H54 (cell line): ENCODE data around the gene CFAP77.

ENCODE experiments used
- DNase-seq: peaks from one replicate; pipeline ENCODE4 v3.0.0; 2011; ENCODE audit warnings: low spot score, mixed read lengths; ENCODE audit not compliant: insufficient read length
- FAIRE-seq: peaks from 3 replicates; lab custom pipeline; 2011; peaks lifted over from hg19 to GRCh38; lab: Jason Lieb, UNC
- POLR2A ChIP-seq: IDR thresholded peaks from 2 replicates; pipeline ENCODE4 v1.6.1; 2011; ENCODE audit warnings: low read depth, mild to moderate bottlenecking, low read length

Gene CFAP77

GRCh38 chr9:132478353-132479050 is 68.5 kb downstream of the CFAP77 start:
- TF ChIP-seq POLR2A: no peak
- no peak for DNase-seq
- no peak for FAIRE-seq

- no peak for TF ChIP-seq POLR2A
- no peak for FAIRE-seq
- no peak for DNase-seq
Observed at GRCh38 chr9:132479733-132480132, 69.7 kb downstream of the CFAP77 start.

DNA sequence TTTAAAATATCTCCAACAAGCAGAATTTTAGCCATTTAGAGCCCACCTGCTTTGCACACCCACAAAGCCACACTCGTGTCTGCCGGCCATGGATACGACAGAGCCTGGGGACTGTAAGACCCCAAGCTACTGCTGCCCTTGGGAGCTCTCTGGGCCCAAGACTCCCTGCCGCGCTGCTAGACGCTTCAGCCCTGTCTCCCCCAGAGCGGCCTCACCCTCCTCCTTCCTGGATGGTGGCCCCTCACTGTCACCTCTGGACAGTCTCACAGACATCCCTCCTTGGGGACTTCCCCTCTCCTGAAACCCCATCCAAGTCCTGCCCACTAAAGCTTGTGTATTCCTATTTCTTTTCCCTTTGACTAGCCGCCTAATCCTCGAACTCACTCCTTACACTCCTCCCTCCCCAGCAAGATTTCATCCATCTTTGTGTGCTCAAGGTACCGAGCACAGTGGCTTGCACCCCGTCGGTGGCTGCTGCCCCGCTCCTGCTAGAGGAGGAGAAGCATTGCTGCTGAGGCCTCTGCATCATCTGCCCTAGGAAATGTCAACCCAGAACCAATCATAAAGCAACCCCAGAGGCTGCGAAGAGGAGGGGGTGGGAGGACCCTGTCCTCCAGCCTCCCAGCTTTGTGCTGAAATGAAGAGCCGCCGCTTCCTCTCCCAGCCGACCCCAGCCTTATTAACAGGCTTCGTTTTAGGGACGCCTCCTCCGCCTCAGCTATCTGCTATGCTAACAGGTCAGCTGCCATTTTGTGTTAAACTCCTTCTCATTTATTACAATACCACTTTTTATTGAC is 71.2 kb downstream of the CFAP77 start:
- no peak for FAIRE-seq
- TF ChIP-seq POLR2A: no peak
- no peak for DNase-seq

GRCh38 chr9:132482196-132482813 is 72.3 kb downstream of the CFAP77 start:
- TF ChIP-seq POLR2A: no peak
- no peak for DNase-seq
- FAIRE-seq: no peak

DNA sequence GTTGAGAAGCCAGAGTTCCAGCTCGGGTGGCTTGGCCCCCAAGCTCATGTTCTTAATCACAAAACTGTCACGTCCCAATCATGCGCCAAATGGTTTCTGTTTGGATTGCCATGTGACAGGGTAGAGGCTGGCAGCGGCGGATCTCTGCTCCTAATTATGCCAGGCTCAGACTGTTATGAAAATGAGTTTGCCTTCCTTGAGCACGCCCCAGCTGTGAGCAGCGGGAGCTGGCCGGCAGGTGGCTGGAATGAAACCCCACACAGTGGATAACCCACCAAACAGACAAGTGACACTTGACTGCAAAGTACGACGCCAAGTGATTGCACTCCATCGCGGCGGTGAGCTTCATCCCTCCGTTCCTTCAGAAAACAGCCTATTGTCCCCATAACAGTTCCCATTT is 75.4 kb downstream of the CFAP77 start:
- TF ChIP-seq POLR2A: no peak
- FAIRE-seq (no peak), DNase-seq (no peak)

DNA sequence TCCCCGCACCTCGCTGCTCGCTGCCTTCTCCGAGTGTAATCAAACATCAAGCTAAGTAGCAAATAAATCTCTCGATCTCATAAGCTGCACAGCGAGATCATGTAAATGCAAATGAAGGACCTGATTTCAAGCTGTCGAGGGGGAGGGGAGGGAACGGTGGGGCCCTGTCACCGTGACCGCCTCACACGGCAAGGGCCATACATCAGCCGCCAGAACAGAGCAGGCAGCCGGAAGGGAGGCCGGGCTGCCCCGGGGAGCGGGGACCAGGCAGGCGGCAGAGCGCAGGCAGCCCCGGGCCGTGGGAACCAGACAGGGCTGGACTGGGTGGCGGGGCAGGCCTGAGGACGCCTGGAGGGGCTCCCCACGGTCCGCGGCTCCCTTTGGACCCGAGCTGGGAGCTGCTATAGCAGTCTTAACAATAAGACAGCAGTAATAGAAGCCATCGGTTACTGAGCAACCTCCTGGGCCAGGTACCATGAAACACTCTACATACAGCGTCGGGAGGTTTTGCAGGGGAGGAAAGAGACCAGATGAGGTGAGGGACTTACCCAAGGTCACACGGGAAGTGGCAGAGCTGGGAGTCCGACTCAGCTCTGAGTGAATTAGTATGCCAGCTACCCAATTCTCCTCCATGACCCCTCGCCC is 76.8 kb downstream of the CFAP77 start:
- TF ChIP-seq POLR2A: no peak
- no peak for FAIRE-seq
- DNase-seq: no peak

GRCh38 chr9:132487351-132487791 is 77.4 kb downstream of the CFAP77 start:
- no peak for TF ChIP-seq POLR2A
- DNase-seq: no peak
- no peak for FAIRE-seq

DNA sequence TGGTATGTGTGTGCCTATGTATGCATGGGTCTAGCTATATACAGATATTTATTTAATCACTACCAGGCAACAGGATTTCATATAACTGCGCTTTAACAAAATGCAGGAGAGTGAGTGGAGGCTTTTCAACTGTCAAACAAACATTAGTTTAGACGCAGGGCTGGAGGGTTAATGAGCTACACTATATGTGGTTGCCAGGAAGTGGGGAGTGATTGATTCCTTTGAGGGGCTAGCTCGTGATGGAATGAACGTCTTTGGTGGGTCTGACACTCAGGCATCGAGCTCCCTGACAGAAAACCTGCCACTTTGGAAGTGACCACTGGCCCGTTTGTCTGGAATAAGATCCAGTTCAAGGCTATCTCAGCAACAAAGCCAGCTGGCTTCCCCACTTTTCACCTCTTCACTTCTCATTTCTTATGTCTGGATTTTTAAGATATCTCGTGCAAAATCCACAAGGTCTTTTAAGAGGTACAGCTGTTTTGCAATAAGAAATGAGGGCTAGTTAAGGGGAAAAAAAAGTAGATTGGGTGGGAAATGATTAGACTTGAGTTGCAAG is 78.0 kb downstream of the CFAP77 start:
- FAIRE-seq: no peak
- no peak for TF ChIP-seq POLR2A
- DNase-seq: no peak

GRCh38 chr9:132488626-132489025 is 78.6 kb downstream of the CFAP77 start:
- FAIRE-seq (no peak), DNase-seq (no peak)
- no peak for TF ChIP-seq POLR2A

DNA sequence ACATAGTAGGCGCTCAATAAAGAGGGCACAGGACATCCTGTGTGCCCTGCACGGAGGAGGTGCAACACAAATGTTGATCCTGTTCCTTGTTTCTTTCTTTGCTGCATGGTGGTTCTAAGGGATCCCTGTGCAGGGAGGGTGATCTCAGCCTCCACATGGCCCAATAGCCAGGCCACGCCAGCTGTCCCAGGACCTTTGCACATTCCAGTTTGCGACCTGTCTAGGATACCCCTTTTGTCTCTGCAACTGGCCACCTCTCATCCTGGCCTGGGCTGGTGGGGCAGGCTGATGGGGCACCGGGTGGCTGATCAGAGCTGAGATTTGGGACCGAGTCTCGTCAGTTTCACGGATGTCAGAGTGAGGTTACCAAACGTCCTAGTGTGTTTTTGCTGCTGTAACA is 79.5 kb downstream of the CFAP77 start:
- DNase-seq (no peak), FAIRE-seq (no peak)
- TF ChIP-seq POLR2A: no peak

GRCh38 chr9:132494857-132495256 is 84.8 kb downstream of the CFAP77 start:
- TF ChIP-seq POLR2A: no peak
- no peak for FAIRE-seq
- no peak for DNase-seq

DNA sequence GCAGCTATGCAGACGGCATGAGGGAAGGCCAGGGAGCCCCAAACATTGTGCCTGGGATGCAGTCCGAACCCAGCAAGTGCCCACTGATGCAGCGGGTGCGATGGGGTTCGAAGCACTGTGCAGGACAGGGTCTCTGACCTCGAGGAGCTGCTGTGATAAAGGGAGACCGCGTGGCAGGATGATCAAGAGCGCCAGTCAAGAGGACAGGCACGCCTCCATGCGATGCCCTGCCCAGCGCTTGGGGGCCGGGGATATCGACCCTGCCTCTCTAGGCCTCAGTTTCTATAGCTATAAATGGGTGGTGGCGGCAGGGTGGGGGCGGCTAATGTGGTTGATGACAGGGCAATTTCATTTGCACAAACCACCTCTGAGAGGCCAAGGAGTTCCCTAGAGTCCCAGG is 87.7 kb downstream of the CFAP77 start:
- DNase-seq (no peak), FAIRE-seq (no peak)
- TF ChIP-seq POLR2A: no peak

GRCh38 chr9:132498531-132499210 is 88.7 kb downstream of the CFAP77 start:
- no peak for TF ChIP-seq POLR2A
- DNase-seq (no peak), FAIRE-seq (no peak)
